PC-3 (cell line): ENCODE data around the gene SPATA16. TPM values are rescaled to one million over a fixed set of nuclear protein-coding genes. Genes with fewer than 3 reads are reported as not detected.

Source experiments
- ATAC-seq: fragments of 200-7000 bp; cut with Tn5 transposase; 2 replicates; pipeline ENCODE4 v1.9.1; 2020; ENCODE audit warnings: mild to moderate bottlenecking, moderate library complexity
- BruUV-seq: library from RNA; stranded (reverse); fragments of 400-500 nt; replicated peaks from 2 replicates; lab custom pipeline; 2021; lab: Mats Ljungman, UMichigan
- CTCF ChIA-PET: fragments of 300-600 bp; sonication (Branson Sonifier 250); formaldehyde crosslinking; loops from one replicate; lab custom pipeline; 2022; ENCODE audit warnings: antibody characterized with exemption; lab: Charles Lee
- POLR2A ChIA-PET: fragments of 300-600 bp; sonication (Branson Sonifier 250); formaldehyde crosslinking; loops from one replicate; lab custom pipeline; 2022; ENCODE audit warnings: antibody characterized with exemption; ENCODE audit not compliant: unreplicated experiment; lab: Charles Lee
- DNase-seq: peaks from one replicate; pipeline ENCODE4 v3.0.0-alpha.2; 2015
- H2AFZ ChIP-seq: fragments of 300-600 bp; sonication (generic); 2 replicates; pipeline ENCODE4 v1.6.0; 2016; ENCODE audit warnings: antibody characterized with exemption, low read length
- H3F3A ChIP-seq: fragments of 300-600 bp; sonication (generic); one replicate; pipeline ENCODE4 v1.6.0; 2017; ENCODE audit warnings: antibody characterized with exemption, low read length, control low read depth, mild to moderate bottlenecking; ENCODE audit not compliant: unreplicated experiment
- H3K27ac ChIP-seq: fragments of 300-600 bp; sonication (generic); 2 replicates; pipeline ENCODE4 v1.5.1; 2016; ENCODE audit warnings: mild to moderate bottlenecking, low read length
- H3K27me3 ChIP-seq: fragments of 300-600 bp; sonication (generic); 2 replicates; pipeline ENCODE4 v1.6.1; 2016; ENCODE audit warnings: low read length, mixed read lengths
- H3K36me3 ChIP-seq: fragments of 300-600 bp; sonication (generic); 2 replicates; pipeline ENCODE4 v1.6.1; 2016; ENCODE audit warnings: low read depth, mixed run types, low read length, mixed read lengths
- H3K4me1 ChIP-seq: fragments of 300-600 bp; sonication (generic); 2 replicates; pipeline ENCODE4 v1.5.1; 2016; ENCODE audit warnings: low read length; ENCODE audit not compliant: insufficient read depth
- H3K4me2 ChIP-seq: fragments of 300-600 bp; sonication (generic); 2 replicates; pipeline ENCODE4 v1.6.0; 2016; ENCODE audit warnings: low read length
- H3K4me3 ChIP-seq: fragments of 300-600 bp; sonication (generic); 2 replicates; pipeline ENCODE4 v1.5.1; 2016; ENCODE audit warnings: mild to moderate bottlenecking, low read length, mixed read lengths
- H3K79me2 ChIP-seq: fragments of 300-600 bp; sonication (generic); 2 replicates; pipeline ENCODE4 v1.6.1; 2017; ENCODE audit warnings: low read length, mixed read lengths
- H3K9ac ChIP-seq: fragments of 300-600 bp; sonication (generic); 2 replicates; pipeline ENCODE4 v1.6.0; 2016; ENCODE audit warnings: mild to moderate bottlenecking, low read length
- H3K9me2 ChIP-seq: fragments of 300-600 bp; sonication (generic); replicated peaks from 2 replicates; pipeline ENCODE4 v1.6.1; 2016; ENCODE audit warnings: mixed run types, low read length, mixed read lengths
- H3K9me3 ChIP-seq: fragments of 300-600 bp; sonication (generic); 2 replicates; pipeline ENCODE4 v1.6.1; 2016; ENCODE audit warnings: low read length, mixed read lengths
- H4K20me1 ChIP-seq: fragments of 300-600 bp; sonication (generic); 2 replicates; pipeline ENCODE4 v1.6.1; 2016; ENCODE audit warnings: low read length, mixed read lengths
- CTCF ChIP-seq: fragments of 300-600 bp; sonication (generic); conservative IDR thresholded peaks from 2 replicates; pipeline ENCODE4 v1.5.1; 2017; ENCODE audit warnings: antibody characterized with exemption, low read depth, mild to moderate bottlenecking, low read length
- EZH2 ChIP-seq: fragments of 300-600 bp; sonication (generic); IDR thresholded peaks from one replicate; pipeline ENCODE4 v1.6.1; 2017; ENCODE audit warnings: antibody characterized with exemption, mild to moderate bottlenecking, low read length; ENCODE audit not compliant: unreplicated experiment
- EZH2phosphoT487 ChIP-seq: fragments of 300-600 bp; sonication (generic); IDR thresholded peaks from 2 replicates; pipeline ENCODE4 v1.6.1; 2018; ENCODE audit warnings: mild to moderate bottlenecking, antibody characterized with exemption, low read length, borderline replicate concordance
- intact Hi-C: fragments of 100-400 bp; cut with micrococcal nuclease; formaldehyde crosslinking; loops from 2 replicates; pipeline ENCODE4 v1.9.0; 2023
- total RNA-seq: library from RNA; depleted of rRNA; stranded (reverse); fragments of >200 nt; gene quantifications from 2 replicates; pipeline ENCODE4 v1.2.3, GENCODE V29; 2014

The SPATA16 gene
- total RNA-seq, 1 experiment from 2014 or later: not detected

GRCh38 chr3:173138026-173138425, 3.0 kb downstream of the SPATA16 start:
- no peaks in the 10 kb centered on the region for H3K9me3 ChIP-seq
- H3K36me3 ChIP-seq: no peaks in the 10 kb centered on the region
- TF ChIP-seq CTCF: no peak
- TF ChIP-seq EZH2phosphoT487: no peak
- TF ChIP-seq EZH2: no peak
- no peaks in the 10 kb centered on the region for H3F3A ChIP-seq
- DNase-seq (no peak), ATAC-seq (no peak)
- intact Hi-C loops: no loop called here
- H3K9me2 ChIP-seq: no peaks in the 10 kb centered on the region
- H3K4me3 ChIP-seq: no peak overlapping the region
- ChIA-PET CTCF (no interaction called here), POLR2A (no interaction called here)
- BruUV-seq: no TSS peak
- H3K27me3 ChIP-seq: peaks cover 27% of the 10 kb centered on the region
- H3K4me1 ChIP-seq: no peaks in the 10 kb centered on the region
- H4K20me1 ChIP-seq: no peaks in the 10 kb centered on the region
- no peaks in the 10 kb centered on the region for H3K79me2 ChIP-seq
- H3K9ac ChIP-seq: no peak overlapping the region
- H3K27ac ChIP-seq: no peak overlapping the region
- H2AFZ ChIP-seq: no peak overlapping the region
- H3K4me2 ChIP-seq: no peak overlapping the region

- H4K20me1 ChIP-seq: no peaks in the 10 kb centered on the region
- H3K36me3 ChIP-seq: no peaks in the 10 kb centered on the region
- H3F3A ChIP-seq: no peaks in the 10 kb centered on the region
- H2AFZ ChIP-seq: no peak overlapping the region
- no peaks in the 10 kb centered on the region for H3K9me2 ChIP-seq
- TF ChIP-seq EZH2phosphoT487: no peak
- TF ChIP-seq CTCF: no peak
- no peak for TF ChIP-seq EZH2
- H3K27me3 ChIP-seq: peaks cover 18% of the 10 kb centered on the region; the same call in 1 of the 2 replicates
- no peak overlapping the region for H3K4me3 ChIP-seq
- H3K79me2 ChIP-seq: no peaks in the 10 kb centered on the region
- no peaks in the 10 kb centered on the region for H3K4me1 ChIP-seq
- ChIA-PET CTCF (no interaction called here), POLR2A (no interaction called here)
- no peaks in the 10 kb centered on the region for H3K9me3 ChIP-seq
- no peak for ATAC-seq
- intact Hi-C loops: no loop called here
- H3K27ac ChIP-seq: no peak overlapping the region
- peak; percentile 34 for DNase-seq
- H3K9ac ChIP-seq: no peak overlapping the region
- BruUV-seq: no TSS peak
- H3K4me2 ChIP-seq: no peak overlapping the region
Observed at GRCh38 chr3:173135059-173135458, 6.0 kb downstream of the SPATA16 start.

- no peak overlapping the region for H3K4me2 ChIP-seq
- H3F3A ChIP-seq: no peaks in the 10 kb centered on the region
- no peaks in the 10 kb centered on the region for H3K4me1 ChIP-seq
- TF ChIP-seq CTCF (no peak), EZH2 (no peak), EZH2phosphoT487 (no peak)
- no peaks in the 10 kb centered on the region for H4K20me1 ChIP-seq
- no peaks in the 10 kb centered on the region for H3K79me2 ChIP-seq
- ATAC-seq (no peak), DNase-seq (no peak)
- no TSS peak for BruUV-seq
- H3K9me2 ChIP-seq: no peaks in the 10 kb centered on the region
- no peak overlapping the region for H2AFZ ChIP-seq
- peaks cover 45% of the 10 kb centered on the region for H3K27me3 ChIP-seq
- H3K9me3 ChIP-seq: no peaks in the 10 kb centered on the region
- H3K4me3 ChIP-seq: no peak overlapping the region
- no peaks in the 10 kb centered on the region for H3K36me3 ChIP-seq
- no peak overlapping the region for H3K27ac ChIP-seq
- POLR2A ChIA-PET: no interaction called here
- intact Hi-C loops: no loop called here
- H3K9ac ChIP-seq: no peak overlapping the region
- CTCF ChIA-PET: no interaction called here
Observed at GRCh38 chr3:173128633-173129032, 12.4 kb downstream of the SPATA16 start.
